ENCODE measurements around the gene MRPL24.
A peak's percentile ranks its signal among the peaks of the same experiment; 100 is the strongest.

DNA sequence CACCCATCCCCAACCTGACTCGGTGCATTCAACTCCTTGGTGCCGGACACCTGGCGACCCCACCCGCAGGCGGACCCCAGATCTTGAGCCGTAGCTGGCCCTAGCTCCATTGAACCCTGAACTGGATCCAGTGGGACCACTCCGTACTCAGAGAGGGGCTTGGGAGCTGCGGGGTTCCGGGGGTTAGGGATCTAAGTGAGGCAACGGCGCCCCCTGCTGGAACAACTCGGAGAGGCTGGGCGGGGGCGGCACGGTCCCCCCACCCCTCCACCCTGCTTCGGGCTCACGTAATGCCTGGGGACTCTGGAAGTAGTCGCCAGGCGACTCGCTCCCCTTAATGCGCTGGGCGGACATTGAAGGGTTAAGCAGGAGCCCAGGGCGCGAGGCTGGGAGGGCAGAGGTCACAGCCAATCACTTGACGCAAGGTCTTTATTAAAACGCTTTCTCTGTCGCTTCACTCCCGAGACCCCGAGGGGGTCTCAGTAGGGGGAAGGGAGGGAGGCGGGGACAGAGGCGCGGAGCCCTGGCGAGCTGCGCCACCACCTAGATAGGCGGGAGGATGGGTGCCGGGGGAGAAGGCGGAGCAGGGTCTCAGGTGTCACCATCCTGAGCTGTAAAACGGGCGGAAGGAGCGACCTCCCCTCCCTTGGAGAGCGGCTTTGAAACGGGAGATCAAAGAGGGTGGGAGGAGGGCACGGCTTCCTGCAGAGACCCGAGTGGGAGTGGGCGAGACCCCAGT is 34.8 kb downstream of the MRPL24 start:
- TF ChIP-seq CTCF (conservative IDR thresholded peaks at IDR 0.05) (peak; percentile 98), EZH2 (IDR thresholded peaks at IDR 0.05; ENCODE audit: low read depth) (no peak)

All from PC-9 (cell line).